ENCODE measurements around the gene ADM5.
A peak's percentile ranks its signal among the peaks of the same experiment; 100 is the strongest.

The ADM5 gene

DNA sequence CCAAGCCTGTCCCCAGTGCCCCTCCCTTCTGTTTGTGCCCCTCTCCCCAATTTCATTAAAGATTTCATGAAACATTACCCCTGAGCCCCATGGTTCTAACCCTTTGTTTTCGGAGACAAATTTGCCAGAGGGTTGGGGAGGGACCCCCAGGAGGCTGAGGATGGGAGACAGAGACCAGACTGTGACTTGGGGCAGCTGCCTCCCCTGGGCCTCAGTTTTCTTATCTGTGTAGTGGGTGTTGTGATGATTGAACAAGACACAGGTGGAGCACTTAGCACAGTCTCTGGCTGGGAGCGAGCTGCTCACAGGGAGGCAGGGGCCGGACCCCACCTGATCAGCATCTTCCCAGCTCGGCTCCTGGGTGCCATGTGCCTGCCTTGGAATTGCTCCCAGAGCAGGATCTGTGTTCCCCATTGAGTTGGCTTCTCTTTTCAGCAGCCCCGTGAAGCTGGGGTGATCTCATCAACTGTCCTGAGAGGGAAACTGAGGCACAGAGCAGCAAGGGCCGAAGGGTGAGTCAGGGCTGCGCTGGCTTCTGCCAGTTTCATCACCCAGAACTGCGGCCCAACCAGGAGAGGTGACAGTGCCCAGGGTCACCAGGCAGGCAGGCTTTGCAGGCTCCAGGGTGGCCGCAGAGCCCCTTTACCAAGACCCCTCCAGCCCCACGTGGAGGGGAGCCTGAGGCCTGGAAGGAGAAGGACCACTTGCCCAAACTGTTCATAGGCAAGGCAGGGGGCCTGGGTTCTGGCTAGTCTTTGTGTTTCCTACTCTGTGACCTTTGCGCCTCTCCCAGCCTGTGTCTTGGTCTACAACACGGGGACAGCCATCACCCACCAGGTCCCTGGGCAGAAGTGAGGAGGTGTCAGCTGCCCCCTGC is 30.6 kb upstream of the ADM5 start:
- no peak for DNase-seq

DNA sequence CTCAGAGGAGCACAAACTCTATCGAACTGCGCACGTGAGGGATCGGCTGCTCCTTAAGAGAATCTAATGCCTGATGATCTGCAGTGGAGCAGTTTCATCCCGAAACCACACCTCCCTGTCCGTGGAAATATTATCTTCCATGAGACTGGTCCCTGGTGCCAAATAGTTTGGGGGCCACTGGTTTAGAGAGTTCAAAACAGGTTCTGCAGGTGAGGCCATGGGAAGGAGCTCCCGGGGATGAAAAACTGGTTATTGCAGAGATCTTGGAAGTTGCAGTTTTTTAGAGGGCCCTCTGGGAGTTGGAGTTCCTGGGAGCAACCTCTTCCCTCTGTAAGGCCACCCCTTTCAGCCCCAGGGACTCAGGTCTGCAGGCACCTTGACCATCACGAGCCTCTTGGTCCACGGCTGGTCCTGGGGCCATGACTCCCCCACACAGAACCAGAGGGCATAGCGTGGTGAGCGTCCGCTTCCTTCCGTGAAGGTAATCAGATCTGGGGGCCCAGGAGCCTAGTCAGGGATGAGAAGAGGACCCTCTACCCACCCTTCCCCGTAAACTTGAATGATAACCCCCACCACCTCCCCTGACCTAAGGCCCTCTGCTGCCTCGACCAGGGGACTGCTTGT is 28.9 kb upstream of the ADM5 start:
- DNase-seq = no peak

GRCh38 chr19:49662011-49662410 is 27.4 kb upstream of the ADM5 start:
- DNase-seq = no peak

DNA sequence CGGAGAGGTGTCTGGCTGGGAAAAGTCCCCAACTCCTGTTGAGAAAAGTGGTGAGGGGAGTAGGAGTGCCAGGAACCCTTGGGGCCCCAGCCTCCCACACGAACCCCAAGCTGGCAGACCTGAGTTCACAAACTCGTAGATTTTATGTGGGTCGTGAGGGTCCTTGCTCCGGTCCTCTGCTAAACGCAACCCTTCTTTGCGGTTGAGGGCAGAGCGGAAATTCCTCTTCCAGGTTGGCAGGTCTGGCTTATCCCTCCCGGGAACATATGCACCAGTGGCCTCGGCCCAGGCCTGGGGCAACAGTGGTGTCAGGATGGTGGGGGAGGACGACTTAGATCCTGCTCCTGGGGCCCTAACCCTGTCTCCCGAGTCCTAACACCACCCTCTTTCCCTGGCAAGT is 26.2 kb upstream of the ADM5 start:
- no peak for DNase-seq

- DNase-seq = peak; percentile 25
Observed at GRCh38 chr19:49664171-49665035, 25.0 kb upstream of the ADM5 start.

- DNase-seq = no peak
Observed at GRCh38 chr19:49665036-49665350, 24.4 kb upstream of the ADM5 start.

DNA sequence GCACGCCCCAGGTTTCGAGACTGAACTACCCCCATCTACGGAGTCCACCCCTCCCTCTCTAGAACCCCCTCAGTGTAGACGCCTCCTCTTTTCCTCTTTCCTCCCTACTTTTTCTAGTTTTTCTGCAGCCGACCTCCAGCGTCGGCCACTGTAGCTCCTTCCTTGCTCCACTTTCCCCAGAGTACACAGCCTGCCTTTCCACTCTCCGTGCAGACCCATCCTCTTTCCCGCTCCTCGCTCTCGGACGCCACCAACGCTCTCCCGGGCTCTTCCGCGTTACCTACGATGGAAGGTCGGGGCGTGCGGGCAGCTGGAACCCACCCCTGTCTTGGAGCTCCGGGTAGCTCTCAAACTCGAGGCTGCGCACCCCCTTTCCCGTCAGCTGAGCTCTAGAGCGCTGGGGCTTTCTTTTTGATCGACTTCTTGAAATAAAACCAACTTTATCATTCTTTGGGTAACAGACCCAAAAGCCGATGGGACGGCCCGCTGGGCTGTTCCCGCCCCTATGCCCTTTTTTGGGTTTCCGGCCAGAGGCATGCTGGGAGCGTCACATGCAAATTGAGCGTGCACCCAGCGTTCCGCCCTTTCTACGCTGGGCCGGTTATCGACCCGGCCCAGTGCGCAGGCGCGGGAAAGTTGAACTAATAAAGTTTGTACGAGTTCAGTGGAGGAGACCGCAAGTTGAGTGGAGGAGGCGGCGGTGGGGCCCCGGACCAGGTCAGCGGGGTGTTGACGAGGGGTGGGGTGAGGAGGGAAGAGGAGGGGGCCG is 23.9 kb upstream of the ADM5 start, which contains the start of the genes BCL2L12 and IRF3:
TSS of gene BCL2L12 (plus strand) at position 583 of the 769 bp plus-strand sequence. CDS start 760 bp downstream, outside the sequence.
TSS of gene IRF3 (minus strand) at position 507 of the 769 bp plus-strand sequence. CDS start 1,019 bp downstream, outside the sequence.
- DNase-seq = peak; percentile 82

GRCh38 chr19:49666120-49666444 is 23.3 kb upstream of the ADM5 start:
- DNase-seq = no peak

DNA sequence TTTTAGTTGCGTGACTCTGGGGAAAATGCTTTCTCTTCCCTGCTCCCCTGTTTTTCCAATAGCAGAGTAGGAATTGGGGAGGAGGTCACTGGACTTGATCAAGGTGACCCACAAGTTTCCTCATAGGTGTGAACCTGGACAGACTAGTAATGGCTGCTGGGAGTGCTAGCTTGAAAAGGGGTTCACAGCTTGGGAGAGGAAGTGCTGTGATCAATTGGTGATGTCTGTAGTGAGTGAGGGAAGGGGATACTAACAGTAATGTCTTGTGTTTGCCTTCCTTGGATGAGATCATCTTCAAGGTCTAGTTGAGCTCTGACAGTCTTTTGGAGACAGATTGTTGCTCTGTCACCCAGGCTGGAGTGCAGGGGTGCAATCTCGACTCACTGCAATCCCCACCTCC is 21.9 kb upstream of the ADM5 start:
- no peak for DNase-seq

- DNase-seq = no peak
Observed at GRCh38 chr19:49669516-49669915, 19.9 kb upstream of the ADM5 start.

- peak; percentile 27 for DNase-seq
Observed at GRCh38 chr19:49672131-49672919, 17.1 kb upstream of the ADM5 start.

GRCh38 chr19:49676136-49676783 is 13.1 kb upstream of the ADM5 start:
- peak; percentile 88 for DNase-seq

DNA sequence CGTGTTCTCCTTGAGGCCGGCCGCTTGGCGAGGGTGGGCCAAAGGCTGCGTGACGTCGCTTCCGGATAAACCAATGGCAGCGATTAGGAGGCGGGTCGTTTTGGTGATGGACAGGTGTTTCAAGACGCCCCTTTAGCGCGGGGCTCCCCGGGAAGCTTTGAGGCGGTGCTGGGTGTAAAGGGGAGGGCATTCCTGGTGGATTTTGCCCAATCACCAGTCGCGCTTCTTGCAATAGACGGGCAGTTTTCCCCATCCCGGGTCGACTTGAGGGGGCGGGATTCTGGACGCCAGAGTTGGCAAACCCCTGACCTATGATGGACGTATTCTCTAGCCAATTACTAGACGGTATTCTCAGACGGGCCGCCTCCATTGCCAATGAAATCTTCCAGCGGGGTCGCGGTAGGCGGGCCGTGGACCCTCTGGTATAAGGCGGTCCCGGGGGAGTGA is 12.6 kb upstream of the ADM5 start:
- peak; percentile 100 for DNase-seq

GRCh38 chr19:49677231-49677900 is 12.0 kb upstream of the ADM5 start, which contains the start of gene PRMT1:
PRMT1 (plus strand) TSS chr19:49677271; CDS start chr19:49677281, 10 bp downstream.
- peak; percentile 51 for DNase-seq

DNA sequence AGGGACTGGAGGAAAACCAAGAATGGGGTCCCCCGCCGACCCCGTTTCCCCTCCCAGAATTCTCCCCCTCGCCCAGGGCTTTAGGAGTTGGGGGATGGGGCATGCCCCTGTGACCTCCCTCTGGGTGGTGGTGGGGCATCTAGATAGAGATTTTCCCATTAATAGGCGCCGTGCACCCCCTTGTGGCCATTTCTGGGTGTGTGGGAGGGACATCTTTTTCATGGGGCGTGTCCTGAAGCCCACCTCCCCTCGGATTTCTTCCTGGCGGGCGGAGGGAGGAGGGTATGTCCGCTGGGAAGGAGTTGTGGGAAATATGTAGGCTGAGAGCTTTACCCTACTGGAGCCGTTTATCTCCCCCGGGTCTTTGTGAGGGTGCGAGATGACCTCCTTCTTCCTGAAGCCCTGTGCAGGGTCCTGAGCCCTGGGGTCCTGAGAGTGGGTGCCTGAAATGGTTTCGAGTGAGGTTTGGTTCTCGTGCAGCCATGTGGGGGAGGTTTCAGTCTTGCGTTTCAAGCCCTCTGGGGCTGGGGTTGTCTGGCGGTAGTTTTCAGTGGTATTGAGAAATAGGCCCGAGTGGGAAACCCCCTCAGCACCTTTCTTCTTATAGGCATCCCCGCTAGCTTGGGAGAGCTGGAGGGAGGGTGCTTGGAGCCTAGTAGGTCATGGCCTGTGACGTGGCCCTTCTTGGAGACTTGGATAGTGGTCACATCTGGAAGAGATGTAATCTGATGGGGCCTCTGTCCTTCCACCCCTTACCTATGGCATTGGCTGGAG is 11.3 kb upstream of the ADM5 start:
- peak; percentile 39 for DNase-seq

DNA sequence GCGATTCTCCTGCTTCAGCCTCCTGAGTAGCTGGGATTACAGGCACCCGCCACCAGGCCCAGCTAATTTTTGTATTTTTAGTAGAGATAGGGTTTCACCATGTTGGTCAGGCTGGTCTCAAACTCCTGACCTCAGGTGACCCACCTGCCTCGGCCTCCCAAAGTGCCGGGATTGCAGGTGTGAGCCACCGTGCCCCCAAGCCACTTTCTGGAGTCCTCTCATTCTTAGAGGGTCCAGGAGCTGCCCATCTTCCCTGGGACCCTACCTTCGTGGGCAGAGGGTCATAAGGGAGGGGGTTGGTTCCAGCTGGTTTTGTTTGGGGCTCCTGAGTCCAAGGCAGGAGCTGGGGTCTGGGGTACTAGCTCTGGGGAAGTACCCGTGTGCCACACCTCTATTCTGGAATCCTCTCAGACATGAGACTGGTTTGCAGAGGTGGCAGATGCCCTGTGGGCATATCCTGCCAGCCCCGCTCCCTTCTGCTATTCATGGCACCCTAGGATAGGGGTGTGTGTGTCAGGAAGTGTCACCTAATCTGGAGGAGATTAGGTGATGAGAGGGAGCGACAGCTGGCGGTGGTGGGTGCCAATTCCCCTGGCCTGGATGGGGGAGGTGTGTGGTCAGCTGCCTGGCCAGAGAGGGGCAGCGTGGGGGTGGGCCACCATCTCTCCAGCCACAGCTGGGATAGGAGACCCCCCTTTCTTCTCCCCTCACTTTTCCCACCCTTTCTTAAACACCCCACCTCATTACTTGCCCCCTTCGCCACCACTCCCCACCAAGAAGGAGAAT is 10.2 kb upstream of the ADM5 start:
- no peak for DNase-seq

DNA sequence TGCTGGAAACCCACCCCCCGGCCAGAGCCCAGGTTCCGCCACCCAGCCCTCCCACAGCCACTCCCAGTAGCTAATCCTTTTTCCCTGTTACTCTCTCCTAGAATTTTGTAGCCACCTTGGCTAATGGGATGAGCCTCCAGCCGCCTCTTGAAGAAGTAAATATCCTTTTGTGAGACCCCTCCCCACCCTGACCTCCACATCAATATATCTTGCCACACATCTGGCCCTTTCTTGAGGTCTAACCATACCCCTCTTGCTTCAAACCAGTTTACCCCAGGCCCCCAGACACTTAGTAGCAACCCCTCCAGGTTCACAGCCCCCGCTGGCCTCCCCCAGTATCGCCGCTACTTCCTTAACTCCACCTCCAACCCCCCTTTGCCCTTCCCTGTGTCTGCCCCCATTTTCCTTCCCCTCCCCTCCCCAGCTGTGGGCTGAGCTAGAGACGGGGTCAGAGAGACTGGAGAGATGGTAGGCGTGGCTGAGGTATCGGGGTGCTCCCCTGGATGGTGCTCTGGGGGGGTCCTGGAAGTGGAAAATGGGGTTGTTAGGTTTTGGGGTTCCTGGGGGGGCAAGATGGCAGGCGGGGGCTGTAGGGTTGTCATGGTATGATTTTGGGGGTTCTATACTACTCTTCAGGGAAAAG is 9.5 kb upstream of the ADM5 start:
- DNase-seq = no peak
